ENCODE data around the gene POU2AF1. TPM values are rescaled to one million over a fixed set of nuclear protein-coding genes. Genes with fewer than 3 reads are reported as not detected.

Gene POU2AF1
- 1 to 10 TPM; 1.6 to 2.2 TPM for total RNA-seq

DNA sequence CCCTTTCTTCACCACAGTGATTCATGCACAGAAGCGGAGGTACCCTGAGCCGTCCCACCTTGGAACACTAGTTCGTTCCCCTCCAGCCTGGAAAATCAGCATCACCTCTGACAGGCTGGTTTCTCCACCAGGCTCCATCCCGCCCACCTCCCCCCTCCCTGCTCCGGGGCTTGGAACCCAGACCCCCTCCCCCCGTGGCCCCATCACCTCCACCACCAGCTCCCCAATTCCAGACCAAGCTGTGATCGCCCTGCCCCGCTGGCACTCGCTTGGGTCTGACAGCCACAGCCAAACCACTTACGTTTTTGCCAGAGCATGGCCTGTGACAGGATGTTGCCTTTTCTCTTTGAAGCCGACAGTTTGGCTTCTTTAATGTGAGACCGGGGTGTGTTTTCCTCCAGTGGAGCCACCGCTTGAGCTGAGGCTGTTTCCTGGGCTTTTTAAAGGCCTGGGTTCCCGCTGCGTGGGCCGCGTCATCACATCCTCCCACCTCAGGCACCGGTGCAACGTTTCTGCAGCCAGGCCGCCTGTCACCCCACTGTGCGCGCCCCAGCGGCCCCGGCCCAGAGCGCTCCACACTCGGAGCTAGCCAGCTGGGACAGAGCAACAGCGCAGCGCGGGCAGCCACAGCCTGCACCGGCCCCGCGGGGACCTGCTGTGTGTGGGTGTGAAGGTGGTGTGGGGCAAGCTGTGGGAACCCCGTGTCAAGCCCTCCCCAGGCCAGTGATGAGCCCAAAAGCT is at the start of gene POU2AF1:
POU2AF1 (minus strand) TSS at position 415 of the 741 bp plus-strand sequence; CDS start at position 317, 98 bp downstream.

Small RNAs within 50 kb of the gene (microRNA-seq; reads per million reads assigned to microRNA genes)
- not detected for gene MIR4491 (ENCODE audit: borderline microRNAs expressed, borderline replicate concordance)

Other genes starting within 250 kb of the POU2AF1 start
- not detected for gene POU2AF2, start 133.6 kb downstream of the POU2AF1 start, total RNA-seq
- gene POU2AF3, start 80.7 kb downstream of the POU2AF1 start, total RNA-seq = not detected
- gene BTG4, start 133.1 kb upstream of the POU2AF1 start, total RNA-seq = not detected
- not detected for gene HOATZ, start 135.5 kb upstream of the POU2AF1 start, total RNA-seq
- 1 to 10 TPM in 1 of 2 experiments, under 1 TPM in 1; 0.91 to 1.3 TPM for gene LAYN, start 161.4 kb upstream of the POU2AF1 start, total RNA-seq
- gene SIK2, start 223.2 kb upstream of the POU2AF1 start, total RNA-seq = 1 to 10 TPM; 7.3 to 7.8 TPM

All from activated naive CD4-positive, alpha-beta T cell treated with anti-CD3 and anti-CD28 coated beads, Interleukin-2, amount 10 ng/mL, durations not matched to agents 5 hours and 36 hours (primary cell).